Measurements from ENCODE around the gene MT1B.

The MT1B gene

DNA sequence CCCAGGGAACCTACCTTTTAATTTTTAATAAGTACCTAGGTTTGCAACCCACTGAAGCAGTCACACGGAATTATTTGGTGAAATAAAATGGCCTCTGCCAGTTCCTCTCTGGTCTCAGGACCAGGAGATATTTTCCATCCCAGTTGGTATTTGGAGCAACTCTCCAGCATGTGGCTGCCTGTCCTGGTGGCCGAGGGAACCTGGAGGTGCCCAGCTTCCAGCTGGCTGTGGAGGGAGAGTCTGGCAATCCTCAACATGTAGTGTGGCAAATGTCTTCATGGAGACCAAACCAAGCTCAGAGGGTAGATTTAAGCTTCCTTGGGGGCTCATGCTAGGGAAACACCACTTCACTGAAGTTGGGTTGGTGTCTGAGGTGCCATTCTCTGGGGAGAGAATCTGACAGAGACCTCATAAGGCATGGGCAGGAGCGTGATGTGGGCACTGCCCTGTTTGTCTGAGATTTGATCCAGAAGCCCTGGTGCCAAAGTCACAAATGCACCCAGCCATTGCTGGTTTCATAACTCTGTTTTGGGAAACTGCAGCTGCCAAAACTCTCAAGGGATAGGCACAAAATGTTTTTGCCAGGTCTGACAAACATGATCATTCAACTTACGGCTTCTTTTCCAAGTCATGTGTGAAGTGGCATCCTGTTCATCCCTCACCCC, 33.4 kb downstream of the MT1B start:
- no peak for DNase-seq (ENCODE audit: low read depth)

DNA sequence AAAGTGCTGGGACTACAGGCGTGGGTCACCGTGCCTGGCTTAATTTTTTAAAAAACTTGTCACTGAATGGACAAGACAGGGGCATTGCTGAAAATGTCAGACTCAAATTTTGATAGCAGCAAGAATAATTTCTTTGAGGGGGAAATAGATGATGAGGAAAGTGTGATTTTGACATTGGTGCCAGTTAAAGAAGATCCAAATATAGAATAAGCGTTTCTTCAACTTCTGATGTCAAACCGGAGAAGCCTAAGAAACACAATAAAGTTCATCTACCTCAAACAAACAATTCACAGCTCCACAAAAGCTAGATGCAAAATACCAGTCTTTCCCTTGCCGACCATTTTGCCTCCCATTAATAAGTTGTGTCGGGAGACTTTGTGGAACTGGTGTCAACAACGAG, 35.1 kb downstream of the MT1B start:
- DNase-seq (ENCODE audit: low read depth) = no peak

- DNase-seq (ENCODE audit: low read depth) = no peak
These were observed 37.1 kb downstream of the MT1B start for GRCh38 chr16:56688762-56689161.

- no peak for DNase-seq (ENCODE audit: low read depth)
These were observed 37.5 kb downstream of the MT1B start for GRCh38 chr16:56689171-56689570.

DNA sequence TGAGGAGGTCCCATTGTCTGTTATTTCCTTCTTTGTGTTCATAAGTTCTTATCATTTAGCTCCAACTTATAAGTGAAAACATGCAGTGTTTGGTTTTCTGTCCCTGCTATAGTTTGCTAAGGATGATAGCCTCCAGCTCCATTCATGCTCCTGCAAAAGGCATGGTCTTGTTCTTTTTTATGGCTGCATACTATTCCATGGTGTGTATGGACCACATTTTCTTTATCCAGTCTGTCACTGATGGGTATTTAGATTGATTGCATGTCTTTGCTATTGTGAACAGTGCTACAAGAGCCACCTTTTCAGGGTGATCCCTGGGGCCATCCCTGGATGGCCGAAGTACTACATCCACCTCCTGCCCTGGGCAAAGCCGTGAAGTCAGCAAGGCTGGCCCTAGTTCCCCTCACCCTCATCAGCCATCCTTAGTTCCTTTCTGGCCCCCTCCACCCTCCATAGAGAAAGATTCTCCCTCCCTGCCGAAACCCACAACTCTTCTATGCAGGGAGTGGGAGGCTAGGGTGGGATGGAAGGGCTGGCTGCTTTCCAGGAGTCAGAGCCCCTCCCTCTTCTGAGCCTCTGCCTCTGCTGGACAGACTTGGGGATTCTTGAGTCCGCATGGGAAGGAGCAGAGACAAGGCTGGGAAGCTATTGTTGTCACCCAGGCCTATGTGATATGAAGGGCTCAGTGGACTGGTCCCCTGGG, 38.9 kb downstream of the MT1B start:
- no peak for DNase-seq (ENCODE audit: low read depth)

DNA sequence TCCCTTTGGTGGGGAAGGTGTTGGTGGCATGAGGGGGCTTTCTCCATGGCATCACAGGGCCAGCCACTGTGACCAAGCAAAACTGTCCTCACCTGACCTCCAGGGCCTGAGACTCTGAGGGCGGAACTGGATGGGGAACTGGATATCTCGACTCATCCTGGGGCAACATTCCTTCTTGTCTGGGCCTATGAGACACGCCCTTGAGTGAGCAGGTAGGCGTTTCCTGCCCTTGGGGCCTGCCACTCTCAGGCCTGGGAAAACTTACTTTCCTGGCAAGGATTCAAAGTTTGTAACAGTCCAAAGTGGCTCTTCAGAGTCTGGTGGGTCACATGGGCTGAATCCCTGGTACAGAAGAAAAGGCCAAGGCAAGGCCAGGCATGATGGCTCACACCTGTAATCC, 40.2 kb downstream of the MT1B start:
- no peak for DNase-seq (ENCODE audit: low read depth)

- no peak for DNase-seq (ENCODE audit: low read depth)
These were observed 43.6 kb downstream of the MT1B start for GRCh38 chr16:56695246-56695645.

DNA sequence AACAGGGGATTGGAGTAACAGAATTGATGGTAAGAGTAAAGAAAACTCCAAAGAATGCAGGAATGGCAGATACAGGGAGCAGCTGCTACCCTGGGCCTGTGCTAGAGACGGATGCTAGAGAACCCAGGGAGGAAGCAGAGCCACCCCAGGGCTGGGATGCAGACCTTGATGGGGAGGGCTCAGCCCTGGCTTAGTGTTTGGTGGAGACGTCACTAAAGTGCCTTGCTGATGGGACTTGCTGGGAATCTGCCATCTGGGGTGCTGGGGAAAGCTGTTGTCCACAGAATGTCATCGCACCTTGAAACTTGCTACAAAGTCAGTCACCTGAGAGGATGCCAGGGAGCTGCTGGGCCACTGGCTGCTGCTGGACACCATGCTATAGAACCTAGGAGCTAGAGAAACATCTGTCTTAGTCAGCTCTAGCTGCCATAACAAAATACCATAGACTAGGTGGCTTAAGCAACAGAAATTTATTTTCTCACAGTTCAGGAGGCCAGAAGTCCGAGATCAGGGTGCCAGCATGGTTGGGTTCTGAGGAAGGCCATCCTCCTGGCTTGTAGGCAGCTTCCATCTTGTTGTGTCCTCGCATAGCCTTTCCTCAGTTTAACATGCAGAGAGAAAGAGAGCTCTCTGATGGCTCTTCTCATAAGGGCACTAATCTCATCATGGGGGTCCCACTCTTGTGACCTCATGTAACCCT, 45.9 kb downstream of the MT1B start:
- DNase-seq (ENCODE audit: low read depth) = no peak

DNA sequence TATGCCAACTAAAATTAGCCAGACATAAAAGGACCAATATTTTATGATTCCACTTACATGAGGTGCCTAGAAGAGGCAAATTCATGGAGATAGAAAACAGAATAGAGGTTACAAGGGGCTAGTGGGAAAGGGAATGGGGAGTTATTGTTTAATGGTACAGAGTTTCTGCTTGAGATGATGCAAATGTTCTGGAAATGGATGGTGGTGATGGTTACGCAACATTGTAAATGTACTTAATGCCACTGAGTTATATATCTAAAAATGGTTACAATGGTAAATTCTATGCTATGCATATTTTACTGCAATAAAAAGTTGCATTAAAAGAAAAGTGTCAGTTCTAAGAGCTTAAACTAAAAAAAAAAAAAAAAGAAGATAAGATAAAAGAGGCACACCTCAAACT, 48.5 kb downstream of the MT1B start:
- DNase-seq (ENCODE audit: low read depth) = no peak

GRCh38 chr16:56700631-56701030, 48.9 kb downstream of the MT1B start:
- no peak for DNase-seq (ENCODE audit: low read depth)

- no peak for DNase-seq (ENCODE audit: low read depth)
These were observed 49.8 kb downstream of the MT1B start for GRCh38 chr16:56701534-56701933.

Data from activated gamma-delta T cell treated with anti-CD3 and anti-CD28 coated beads, Interleukin-2, amount 50 U/mL, for 16 hours (primary cell).